GM19043 (cell line): ENCODE data around the gene HINFP.
"Not testable (repeated sequence)": the region's sequence is repeated elsewhere in the genome, so short reads cannot be mapped to it uniquely, and the experiment has no call there.

Experiments
- ATAC-seq: cut with Tn5 transposase; IDR thresholded peaks from one replicate; pipeline ENCODE4 v1.9.1; 2021; ENCODE audit warnings: low read depth; ENCODE audit not compliant: unreplicated experiment

Gene HINFP

GRCh38 chr11:119116601-119117000 is 4.8 kb upstream of the HINFP start:
- ATAC-seq = no peak

DNA sequence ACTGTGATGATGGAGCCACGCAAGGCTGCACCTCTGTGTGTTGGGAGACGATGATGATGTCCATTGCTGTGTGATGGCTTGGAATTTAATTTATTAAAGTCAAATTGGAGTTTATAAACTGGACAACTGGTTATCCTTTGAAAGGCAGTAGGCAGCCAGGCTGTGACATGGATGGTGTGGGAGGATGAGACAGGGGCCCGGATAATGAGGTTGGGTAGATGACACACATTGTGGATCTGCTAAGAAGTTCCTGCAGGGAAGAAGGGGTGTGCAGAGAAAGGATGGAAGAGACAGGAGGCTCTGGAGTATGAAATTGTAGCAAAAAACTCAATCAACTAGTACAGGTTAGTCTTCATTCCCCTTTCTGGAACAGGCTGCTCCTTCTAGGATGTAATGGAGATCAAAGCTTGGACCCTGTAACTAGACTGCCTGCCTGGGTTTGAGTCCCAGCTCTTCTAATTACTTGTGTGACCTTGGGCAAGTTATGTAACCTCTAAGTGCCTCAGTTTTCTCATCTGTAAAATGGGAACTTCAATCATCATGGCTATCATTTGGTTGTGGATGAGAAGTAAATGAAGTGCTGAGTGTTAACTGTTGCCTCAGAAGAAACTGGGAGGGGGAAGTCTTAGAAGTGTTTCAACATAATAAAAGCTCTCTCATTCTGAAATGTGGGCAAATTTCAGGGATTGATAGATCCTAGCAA is 4.2 kb upstream of the HINFP start:
- ATAC-seq = no peak

GRCh38 chr11:119118227-119118626 is 3.2 kb upstream of the HINFP start:
- ATAC-seq = no peak

DNA sequence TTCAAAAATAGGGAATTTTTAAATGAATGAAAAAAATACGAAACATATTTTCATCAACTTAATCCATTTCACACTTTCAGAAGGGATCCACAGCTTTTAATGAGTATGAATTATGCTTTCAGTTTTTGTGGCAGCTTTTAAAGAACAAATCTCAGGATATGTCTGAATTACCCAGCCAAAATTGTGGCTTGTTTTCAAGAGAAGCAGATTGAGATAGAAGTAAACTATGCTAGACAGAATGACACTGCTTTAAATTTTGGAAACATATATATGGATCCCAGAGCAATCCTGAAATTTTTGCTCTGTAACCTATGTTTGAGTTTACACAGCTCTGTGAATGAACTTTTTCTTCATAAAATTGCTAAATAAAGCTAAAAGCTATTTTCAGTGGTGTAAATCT is 2.4 kb upstream of the HINFP start:
- no peak for ATAC-seq

- no peak for ATAC-seq
Observed at GRCh38 chr11:119120639-119121007, 757 bp upstream of the HINFP start.

- ATAC-seq = no peak
Observed at GRCh38 chr11:119121811-119122124, 388 bp downstream of the HINFP start.

GRCh38 chr11:119125821-119126220 is 4.4 kb downstream of the HINFP start:
- no peak for ATAC-seq

- ATAC-seq = no peak
Observed at GRCh38 chr11:119126675-119127268, 5.4 kb downstream of the HINFP start.

DNA sequence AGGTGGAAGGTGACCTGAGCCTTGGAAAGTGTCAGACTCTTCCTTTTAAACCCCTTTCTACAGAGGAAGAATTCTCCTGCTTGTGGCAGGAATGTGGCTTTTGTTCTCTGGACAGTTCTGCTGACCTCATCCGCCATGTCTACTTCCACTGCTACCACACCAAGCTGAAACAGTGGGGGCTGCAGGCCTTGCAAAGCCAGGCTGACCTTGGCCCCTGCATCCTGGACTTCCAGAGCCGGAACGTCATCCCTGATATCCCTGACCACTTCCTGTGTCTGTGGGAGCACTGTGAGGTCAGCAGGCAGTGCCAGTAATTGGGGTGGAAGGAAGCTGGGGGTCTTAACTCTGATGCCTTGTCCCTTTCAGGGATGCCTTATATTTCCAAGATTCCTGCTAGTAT is 9.3 kb downstream of the HINFP start:
- no peak for ATAC-seq

- no peak for ATAC-seq
Observed at GRCh38 chr11:119134389-119134978, 13.1 kb downstream of the HINFP start.

- ATAC-seq = not testable (repeated sequence)
Observed at GRCh38 chr11:119139276-119139675, 17.9 kb downstream of the HINFP start.

DNA sequence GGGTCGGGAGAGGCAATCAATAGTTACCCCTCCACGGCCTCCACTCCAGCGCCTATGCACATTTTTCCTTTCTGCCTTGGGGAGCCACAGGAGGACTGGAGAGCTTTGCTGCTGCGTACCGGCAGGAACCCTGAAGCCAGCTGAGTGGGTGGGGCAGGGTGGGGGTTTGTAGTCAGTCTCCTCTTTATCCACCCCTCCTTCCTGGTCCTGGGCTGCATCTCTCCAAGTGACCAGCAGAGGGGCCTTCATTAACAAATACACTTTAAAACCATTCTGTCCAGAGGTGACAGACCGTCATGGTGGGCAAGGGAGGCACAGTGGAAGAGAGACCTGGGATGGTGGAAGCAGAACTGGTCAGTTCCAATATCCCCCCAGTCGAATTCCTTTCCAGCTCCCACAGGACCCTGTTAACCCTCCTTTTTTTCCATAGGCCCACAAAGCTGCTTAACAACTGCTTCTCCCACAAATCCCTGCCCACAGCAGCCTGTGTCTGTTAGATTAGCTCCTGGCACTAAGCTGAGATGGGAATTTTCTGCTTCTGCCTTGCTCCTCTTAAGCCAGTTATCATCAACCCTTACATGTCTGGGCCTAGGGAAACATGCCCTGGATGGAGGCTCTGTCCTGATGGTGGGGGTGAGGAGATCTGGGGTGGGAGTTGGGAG is 23.6 kb downstream of the HINFP start:
- ATAC-seq = no peak

GRCh38 chr11:119145551-119145950 is 24.2 kb downstream of the HINFP start:
- ATAC-seq = no peak

- no peak for ATAC-seq
Observed at GRCh38 chr11:119147604-119148333, 26.4 kb downstream of the HINFP start.

GRCh38 chr11:119148720-119149017 is 27.3 kb downstream of the HINFP start:
- ATAC-seq = no peak

- ATAC-seq = no peak
Observed at GRCh38 chr11:119149018-119149785, 27.8 kb downstream of the HINFP start, which contains the start of gene ABCG4. Gene ABCG4 (plus strand): TSS chr11:119149052. CDS start chr11:119149966, 914 bp downstream.

- no peak for ATAC-seq
Observed at GRCh38 chr11:119149786-119150275, 28.5 kb downstream of the HINFP start.

DNA sequence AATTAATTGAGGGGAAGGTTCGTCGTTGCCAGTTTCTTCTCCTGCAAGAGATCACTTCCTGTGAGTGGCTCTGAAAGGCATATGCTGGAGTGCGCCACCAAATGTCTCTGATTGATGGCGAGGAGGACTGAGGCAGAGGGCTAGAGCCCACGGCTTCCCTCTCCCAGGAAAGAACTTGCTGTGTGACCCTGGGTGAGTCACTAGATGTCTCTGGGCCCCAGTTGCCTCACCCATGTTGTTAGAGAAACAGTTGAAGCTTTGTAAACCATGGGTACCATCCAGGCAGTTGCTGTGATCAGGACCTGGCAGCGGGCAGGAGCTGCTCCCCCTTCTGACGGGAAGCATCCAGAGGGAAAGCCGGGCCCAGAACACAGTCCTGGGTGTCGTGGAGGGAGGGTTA is 30.7 kb downstream of the HINFP start:
- ATAC-seq = no peak

- ATAC-seq = no peak
Observed at GRCh38 chr11:119152604-119153003, 31.2 kb downstream of the HINFP start.

DNA sequence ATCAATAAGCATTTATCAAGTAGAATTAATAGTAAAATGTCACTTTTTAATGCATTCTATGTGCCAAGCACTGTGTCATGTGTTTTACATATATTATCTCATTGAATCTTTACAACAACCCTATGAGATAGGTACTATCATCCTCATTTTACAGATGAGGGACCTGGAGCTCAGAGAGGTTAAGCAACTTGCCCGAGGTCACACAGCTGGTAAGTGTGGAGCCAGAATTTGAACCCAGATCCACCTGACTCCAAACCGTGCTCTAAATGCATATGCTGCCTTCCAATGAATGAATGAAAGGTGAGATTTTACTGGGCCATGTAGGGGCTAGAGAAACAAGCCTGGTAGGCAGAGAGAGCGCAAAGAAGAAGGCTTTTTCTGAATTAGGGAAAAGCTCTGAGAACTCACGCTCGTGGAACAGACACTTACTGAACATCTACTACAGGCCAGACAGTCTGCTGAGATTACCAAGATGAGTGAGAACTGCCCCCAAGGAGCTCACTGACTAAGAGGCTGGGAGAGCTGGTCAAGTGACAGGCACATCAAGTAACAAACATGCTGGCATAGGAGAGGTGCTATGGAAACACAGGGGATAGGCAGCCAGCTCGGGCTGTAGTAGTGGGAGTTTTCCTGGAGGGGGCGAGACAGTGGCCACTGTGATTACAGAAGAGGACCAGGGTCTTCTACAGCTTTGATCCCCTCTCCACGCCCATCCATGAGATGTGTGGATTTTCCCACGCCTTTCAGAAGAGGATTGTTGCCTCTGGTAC is 31.9 kb downstream of the HINFP start:
- no peak for ATAC-seq
